DOHH2 (cell line): ENCODE measurements around the gene SLC6A19.

Experiments used
- EZH2phosphoT487 ChIP-seq: fragments of 200-600 bp; sonication (generic); IDR thresholded peaks from 2 replicates; pipeline ENCODE4 v1.6.1; 2017; ENCODE audit warnings: borderline replicate concordance, mild to moderate bottlenecking, antibody characterized with exemption, low read length, moderate library complexity, mixed read lengths
- TF ChIP-seq, protein P1 (sequence below): fragments of 200-600 bp; sonication (generic); IDR thresholded peaks from one replicate; pipeline ENCODE4 v1.5.1; 2014; ENCODE audit warnings: antibody characterized with exemption, mild to moderate bottlenecking, low read depth, low read length; ENCODE audit not compliant: poor library complexity, severe bottlenecking

DNA sequence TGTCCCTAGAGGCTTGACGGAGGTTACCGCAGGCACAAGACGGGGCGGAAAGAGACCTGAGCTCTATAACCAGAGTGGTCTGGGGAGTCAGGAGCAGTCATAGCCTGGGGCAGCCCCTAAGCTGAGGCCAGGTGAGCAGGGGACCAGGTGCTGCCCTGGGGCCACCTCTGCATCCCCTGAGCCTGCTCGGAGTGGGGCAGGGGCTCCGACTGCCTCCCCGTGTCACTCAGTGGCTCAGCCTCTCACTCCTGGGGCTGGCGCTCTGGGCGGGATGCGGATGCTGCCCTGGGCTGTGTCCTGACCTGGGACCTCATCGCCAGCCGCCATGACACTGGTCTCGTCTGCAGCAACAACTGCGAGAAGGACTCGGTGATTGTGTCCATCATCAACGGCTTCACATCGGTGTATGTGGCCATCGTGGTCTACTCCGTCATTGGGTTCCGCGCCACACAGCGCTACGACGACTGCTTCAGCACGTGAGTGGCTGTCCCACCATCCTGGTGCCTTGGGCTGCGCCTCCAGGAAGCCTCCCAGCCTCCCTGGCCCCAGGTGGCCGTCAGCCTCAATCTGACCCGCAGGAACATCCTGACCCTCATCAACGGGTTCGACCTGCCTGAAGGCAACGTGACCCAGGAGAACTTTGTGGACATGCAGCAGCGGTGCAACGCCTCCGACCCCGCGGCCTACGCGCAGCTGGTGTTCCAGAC, 15.0 kb downstream of the SLC6A19 start:
- TF ChIP-seq, protein P1, sequence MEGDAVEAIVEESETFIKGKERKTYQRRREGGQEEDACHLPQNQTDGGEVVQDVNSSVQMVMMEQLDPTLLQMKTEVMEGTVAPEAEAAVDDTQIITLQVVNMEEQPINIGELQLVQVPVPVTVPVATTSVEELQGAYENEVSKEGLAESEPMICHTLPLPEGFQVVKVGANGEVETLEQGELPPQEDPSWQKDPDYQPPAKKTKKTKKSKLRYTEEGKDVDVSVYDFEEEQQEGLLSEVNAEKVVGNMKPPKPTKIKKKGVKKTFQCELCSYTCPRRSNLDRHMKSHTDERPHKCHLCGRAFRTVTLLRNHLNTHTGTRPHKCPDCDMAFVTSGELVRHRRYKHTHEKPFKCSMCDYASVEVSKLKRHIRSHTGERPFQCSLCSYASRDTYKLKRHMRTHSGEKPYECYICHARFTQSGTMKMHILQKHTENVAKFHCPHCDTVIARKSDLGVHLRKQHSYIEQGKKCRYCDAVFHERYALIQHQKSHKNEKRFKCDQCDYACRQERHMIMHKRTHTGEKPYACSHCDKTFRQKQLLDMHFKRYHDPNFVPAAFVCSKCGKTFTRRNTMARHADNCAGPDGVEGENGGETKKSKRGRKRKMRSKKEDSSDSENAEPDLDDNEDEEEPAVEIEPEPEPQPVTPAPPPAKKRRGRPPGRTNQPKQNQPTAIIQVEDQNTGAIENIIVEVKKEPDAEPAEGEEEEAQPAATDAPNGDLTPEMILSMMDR, result no peak
- TF ChIP-seq EZH2phosphoT487, result no peak
